IPS-18a (cell line): ENCODE data around the gene C2CD2.
"Not testable (repeated sequence)": the region's sequence is repeated elsewhere in the genome, so short reads cannot be mapped to it uniquely, and the experiment has no call there.

Experiments
- H3K27ac ChIP-seq: one replicate; pipeline ENCODE4 v1.5.1; 2013; ENCODE audit warnings: low read length
- H3K27me3 ChIP-seq: one replicate; pipeline ENCODE4 v1.6.1; 2013; ENCODE audit warnings: mild to moderate bottlenecking, low read length; ENCODE audit not compliant: control insufficient read depth, insufficient read depth
- H3K36me3 ChIP-seq: one replicate; pipeline ENCODE4 v1.6.1; 2013; ENCODE audit warnings: low read depth, low read length; ENCODE audit not compliant: control insufficient read depth
- H3K4me1 ChIP-seq: one replicate; pipeline ENCODE4 v1.6.1; 2013; ENCODE audit warnings: low read depth, low read length; ENCODE audit not compliant: control insufficient read depth
- H3K4me3 ChIP-seq: one replicate; pipeline ENCODE4 v1.5.1; 2013; ENCODE audit warnings: low read length
- H3K9ac ChIP-seq: one replicate; pipeline ENCODE4 v1.6.1; 2013; ENCODE audit warnings: mild to moderate bottlenecking, low read length, moderate library complexity
- H3K9me3 ChIP-seq: one replicate; pipeline ENCODE4 v1.6.1; 2013; ENCODE audit warnings: low read depth, low read length; ENCODE audit not compliant: control insufficient read depth

The C2CD2 gene

GRCh38 chr21:41954654-41955499 lies 1.1 kb upstream of the C2CD2 start:
- Histone ChIP-seq H3K27me3 (peaks cover 21% of the 10 kb centered on the region), H3K36me3 (no peaks in the 10 kb centered on the region), H3K27ac (no peak overlapping the region), H3K9ac (no peak overlapping the region), H3K9me3 (no peaks in the 10 kb centered on the region), H3K4me3 (peak overlapping the region; percentile 44), H3K4me1 (peaks cover 21% of the 10 kb centered on the region)

DNA sequence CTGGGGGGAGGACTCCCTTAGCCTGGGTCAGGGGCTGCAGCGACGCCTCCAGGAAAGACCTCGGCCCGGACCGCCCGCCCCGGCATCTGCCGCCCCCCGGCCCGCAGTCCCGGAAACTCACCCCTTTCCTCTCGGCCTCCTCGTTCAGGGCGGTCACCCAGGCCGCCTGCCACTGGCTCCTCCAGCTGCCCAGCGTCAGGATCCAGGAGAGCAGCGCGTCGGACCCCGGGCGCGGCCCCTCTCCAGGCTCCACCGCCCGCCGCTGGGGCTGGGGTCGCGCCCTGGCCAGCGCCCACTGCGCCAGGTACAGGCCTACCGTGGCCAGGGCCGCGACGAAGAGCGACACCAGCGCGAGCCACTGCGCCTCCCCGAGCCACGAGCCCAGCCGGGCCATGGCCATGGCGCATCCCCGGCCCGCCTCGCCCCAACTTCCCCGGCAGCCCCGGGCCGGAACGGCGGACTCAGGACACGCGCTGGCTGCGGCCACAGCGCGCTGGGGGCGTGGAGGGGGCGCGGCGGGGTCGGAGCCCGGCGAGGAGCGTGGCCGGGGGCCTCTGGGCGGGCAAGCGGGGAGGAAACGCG lies 478 bp downstream of the C2CD2 start:
- H3K9ac ChIP-seq: no peak overlapping the region
- no peak overlapping the region for H3K27ac ChIP-seq
- peaks cover 21% of the 10 kb centered on the region for H3K4me1 ChIP-seq
- H3K36me3 ChIP-seq: no peaks in the 10 kb centered on the region
- H3K27me3 ChIP-seq: peaks cover 21% of the 10 kb centered on the region
- H3K4me3 ChIP-seq: peak overlapping the region; percentile 57
- H3K9me3 ChIP-seq: no peaks in the 10 kb centered on the region

DNA sequence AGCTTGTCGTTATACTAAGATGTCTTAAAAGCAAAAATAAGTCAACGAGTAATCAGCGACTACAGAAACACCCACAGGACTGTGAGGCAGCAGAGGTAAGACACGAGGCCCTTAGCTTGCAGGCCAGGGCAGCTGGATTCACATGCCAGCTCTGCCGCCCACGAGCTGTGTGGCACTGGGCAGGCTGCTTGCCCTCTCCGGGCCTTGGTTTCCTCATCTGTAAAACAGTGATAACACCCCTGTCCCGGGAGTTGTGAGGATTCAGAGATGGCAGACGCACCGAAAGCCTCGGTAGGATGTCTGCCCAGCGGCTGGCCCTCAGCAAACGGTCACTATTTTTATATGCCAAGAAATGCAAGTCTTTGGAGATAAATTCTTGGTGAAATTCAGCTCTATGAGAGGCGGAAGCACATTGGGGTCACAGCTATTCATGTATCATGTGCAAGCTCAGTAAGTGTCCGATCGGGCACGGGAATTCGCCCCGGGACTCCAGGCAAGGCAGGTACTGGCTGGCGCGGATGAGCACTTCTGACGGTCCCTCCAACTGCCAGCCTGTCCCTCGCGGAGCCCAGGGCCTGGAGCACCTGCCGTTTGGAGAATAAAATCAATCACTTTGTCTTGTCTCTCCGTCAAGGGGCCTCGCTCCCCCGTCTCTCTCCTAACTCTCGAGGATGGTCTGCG lies 1.1 kb downstream of the C2CD2 start:
- H3K27me3 ChIP-seq: peaks cover 21% of the 10 kb centered on the region
- peaks cover 21% of the 10 kb centered on the region for H3K4me1 ChIP-seq
- no peaks in the 10 kb centered on the region for H3K9me3 ChIP-seq
- no peak overlapping the region for H3K9ac ChIP-seq
- no peaks in the 10 kb centered on the region for H3K36me3 ChIP-seq
- H3K27ac ChIP-seq: no peak overlapping the region
- peak overlapping the region; percentile 57 for H3K4me3 ChIP-seq

DNA sequence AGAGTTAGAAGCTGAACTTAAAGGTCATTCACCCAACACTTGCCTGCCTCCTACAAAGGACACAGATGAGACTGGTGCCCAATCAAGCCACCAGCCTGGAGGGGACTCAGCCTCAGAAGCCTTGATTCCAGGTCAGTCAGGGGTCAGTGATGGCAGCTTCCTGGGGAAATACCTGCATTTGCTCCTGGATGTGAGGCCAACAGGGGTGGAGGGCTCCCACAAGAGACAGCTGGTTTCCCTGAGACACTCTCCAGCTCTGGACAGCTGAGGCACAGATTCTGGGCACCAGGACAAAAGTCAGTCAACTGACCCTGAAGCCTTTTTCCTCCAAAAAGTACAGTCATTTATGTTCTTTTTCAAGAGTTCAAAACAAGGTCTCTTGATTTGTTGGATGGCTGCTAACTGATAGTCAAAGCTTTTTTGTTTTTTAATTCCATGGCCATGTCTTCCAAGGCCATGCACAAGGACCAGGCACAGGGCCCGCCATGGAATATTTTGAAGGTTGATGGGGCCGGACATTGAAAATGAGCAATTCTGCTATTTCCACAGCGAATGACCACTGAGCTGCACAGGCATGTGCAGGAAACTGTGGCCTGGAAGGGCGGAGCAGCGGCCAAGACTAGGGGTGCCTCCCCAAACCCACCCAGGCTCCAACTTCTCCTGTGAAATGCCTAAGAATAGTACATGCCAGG lies 1.8 kb downstream of the C2CD2 start:
- H3K27ac ChIP-seq: no peak overlapping the region
- H3K4me1 ChIP-seq: peaks cover 21% of the 10 kb centered on the region
- no peak overlapping the region for H3K4me3 ChIP-seq
- H3K36me3 ChIP-seq: no peaks in the 10 kb centered on the region
- H3K9ac ChIP-seq: no peak overlapping the region
- H3K27me3 ChIP-seq: peaks cover 21% of the 10 kb centered on the region
- no peaks in the 10 kb centered on the region for H3K9me3 ChIP-seq

GRCh38 chr21:41950941-41951351 lies 2.9 kb downstream of the C2CD2 start:
- H3K27ac ChIP-seq: no peak overlapping the region
- peak overlapping the region; percentile 11 for H3K4me3 ChIP-seq
- no peak overlapping the region for H3K9ac ChIP-seq
- H3K4me1 ChIP-seq: peaks cover 21% of the 10 kb centered on the region
- H3K36me3 ChIP-seq: no peaks in the 10 kb centered on the region
- peaks cover 21% of the 10 kb centered on the region for H3K27me3 ChIP-seq
- no peaks in the 10 kb centered on the region for H3K9me3 ChIP-seq

DNA sequence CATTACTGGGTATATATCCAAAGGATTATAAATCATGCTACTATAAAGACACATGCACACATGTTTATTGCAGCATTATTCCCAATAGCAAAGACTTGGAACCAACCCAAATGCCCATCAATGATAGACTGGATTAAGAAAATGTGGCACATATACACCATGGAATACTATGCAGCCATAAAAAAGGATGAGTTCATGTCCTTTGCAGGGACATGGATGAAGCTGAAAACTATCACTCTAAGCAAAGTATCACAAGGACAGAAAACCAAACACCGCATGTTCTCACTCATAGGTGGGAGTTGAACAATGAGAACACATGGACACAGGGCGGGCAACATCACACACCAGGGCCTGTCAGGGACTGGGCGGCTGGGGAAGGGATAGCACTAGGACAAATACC lies 4.2 kb downstream of the C2CD2 start:
- not testable (repeated sequence) for H3K9ac ChIP-seq, H3K27ac ChIP-seq, H3K4me3 ChIP-seq, H3K36me3 ChIP-seq, H3K9me3 ChIP-seq
- Histone ChIP-seq H3K27me3 (peaks cover 21% of the 10 kb centered on the region), H3K4me1 (peaks cover 21% of the 10 kb centered on the region)

GRCh38 chr21:41948901-41949300 lies 4.9 kb downstream of the C2CD2 start:
- Histone ChIP-seq H3K36me3 (no peaks in the 10 kb centered on the region), H3K27ac (no peak overlapping the region), H3K9me3 (no peaks in the 10 kb centered on the region), H3K4me3 (no peak overlapping the region), H3K9ac (no peak overlapping the region), H3K4me1 (peaks cover 21% of the 10 kb centered on the region), H3K27me3 (peaks cover 21% of the 10 kb centered on the region)

GRCh38 chr21:41948078-41948895 lies 5.5 kb downstream of the C2CD2 start:
- Histone ChIP-seq H3K4me3 (no peak overlapping the region), H3K9me3 (no peaks in the 10 kb centered on the region), H3K27ac (no peak overlapping the region), H3K36me3 (no peaks in the 10 kb centered on the region), H3K27me3 (peaks cover 21% of the 10 kb centered on the region), H3K4me1 (peaks cover 21% of the 10 kb centered on the region), H3K9ac (no peak overlapping the region)

DNA sequence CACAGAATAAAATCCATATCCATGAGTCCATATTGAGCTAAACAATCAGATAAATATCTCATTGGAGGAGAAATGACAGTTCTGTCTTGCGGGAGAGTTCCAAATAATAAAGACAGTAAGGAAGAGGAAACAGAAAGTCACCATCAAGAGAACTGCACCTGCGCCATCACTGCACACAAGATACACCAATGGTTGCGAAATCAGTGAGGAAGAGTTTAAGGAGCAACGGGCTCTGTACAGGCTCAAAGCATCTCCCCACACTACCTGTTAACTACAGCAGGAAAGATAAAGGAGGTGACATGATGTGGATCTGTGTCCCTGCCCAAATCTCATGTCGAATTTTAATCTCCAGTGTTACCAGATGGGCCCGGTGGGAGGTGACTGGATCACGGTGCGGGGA lies 7.8 kb downstream of the C2CD2 start:
- Histone ChIP-seq H3K27me3 (no peaks in the 10 kb centered on the region), H3K4me1 (peaks cover 6% of the 10 kb centered on the region), H3K4me3 (no peak overlapping the region), H3K36me3 (no peaks in the 10 kb centered on the region), H3K9me3 (no peaks in the 10 kb centered on the region), H3K27ac (no peak overlapping the region), H3K9ac (no peak overlapping the region)

DNA sequence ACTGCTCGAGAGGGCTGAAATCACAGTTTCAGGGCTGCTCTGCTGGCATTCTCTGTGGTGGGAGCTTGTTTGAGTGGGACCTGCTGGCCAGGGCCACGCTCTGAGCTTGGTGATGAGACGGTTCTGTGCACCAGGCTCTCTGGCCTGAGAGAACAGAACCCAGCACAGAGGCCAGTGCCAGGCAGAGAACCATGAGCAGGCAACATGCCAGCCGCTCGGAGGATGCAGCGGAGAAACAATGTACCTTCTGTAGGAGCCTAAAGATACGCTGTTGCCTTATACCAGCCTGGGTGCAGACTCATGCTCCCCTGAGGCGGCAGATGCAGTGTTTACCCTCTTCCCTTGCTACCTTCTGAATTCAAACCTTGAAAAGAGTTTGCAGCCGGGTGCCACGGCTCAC lies 10.0 kb downstream of the C2CD2 start:
- no peaks in the 10 kb centered on the region for H3K4me1 ChIP-seq
- no peaks in the 10 kb centered on the region for H3K27me3 ChIP-seq
- no peaks in the 10 kb centered on the region for H3K9me3 ChIP-seq
- no peaks in the 10 kb centered on the region for H3K36me3 ChIP-seq
- H3K9ac ChIP-seq: no peak overlapping the region
- no peak overlapping the region for H3K27ac ChIP-seq
- no peak overlapping the region for H3K4me3 ChIP-seq

DNA sequence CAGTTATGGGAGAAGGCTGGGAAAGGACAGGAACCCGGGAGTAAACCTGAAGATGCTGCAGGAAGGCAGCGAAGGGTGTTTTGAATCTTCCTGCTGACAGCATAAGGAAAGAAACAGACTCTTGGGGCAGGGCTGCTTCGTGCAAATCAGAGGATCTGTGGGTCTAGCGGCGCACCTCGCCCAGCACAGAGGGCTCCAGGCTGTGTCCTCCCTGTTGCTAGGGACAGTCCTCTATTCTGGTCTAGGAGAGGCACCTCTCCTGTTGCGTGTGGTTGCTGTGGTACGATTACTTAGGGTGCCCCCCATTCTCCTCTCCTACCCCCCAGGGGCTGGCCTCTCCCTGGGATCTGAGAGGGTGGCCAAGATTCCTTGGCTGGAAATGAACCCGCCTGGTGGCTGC lies 11.4 kb downstream of the C2CD2 start:
- Histone ChIP-seq H3K9ac (no peak overlapping the region), H3K4me3 (no peak overlapping the region), H3K27me3 (no peaks in the 10 kb centered on the region), H3K36me3 (no peaks in the 10 kb centered on the region), H3K9me3 (no peaks in the 10 kb centered on the region), H3K4me1 (no peaks in the 10 kb centered on the region), H3K27ac (no peak overlapping the region)
